Measurements from ENCODE around the gene ANKH. TPM values are rescaled to one million over a fixed set of nuclear protein-coding genes. Genes with fewer than 3 reads are reported as not detected.

The ANKH gene
- polyA plus RNA-seq, 1 experiment: 14.2 TPM

- Histone ChIP-seq H3K27me3 (ENCODE audit: control insufficient read depth, insufficient read depth, low read length) (no peaks in the 10 kb centered on the region), H3K9me3 (ENCODE audit: control insufficient read depth, insufficient read depth, low read length) (no peaks in the 10 kb centered on the region; the same call in 1 of the 2 replicates), H3K27ac (ENCODE audit: low read depth, low read length) (no peak overlapping the region), H3K4me3 (ENCODE audit: low read depth, low read length) (no peak overlapping the region)
- POLR2A ChIA-PET: interaction anchor here (0.7 kb wide), 1 partner anchor 12 kb away, joined by 3 read pairs; no protein-coding TSS in a partner anchor
- no peak for DNase-seq (ENCODE audit: low read depth, low spot score)
- CTCF ChIA-PET: interaction anchor here (1.4 to 3.0 kb wide), 5 partner anchors 18 to 306 kb away, joined by 4 to 15 read pairs (median 8); no protein-coding TSS in a partner anchor
- no peak for TF ChIP-seq CTCF (IDR thresholded peaks at IDR 0.05; ENCODE audit: low read depth, low read length)
These were observed 163.0 kb downstream of the ANKH start for GRCh38 chr5:14708551-14708950.

- H3K4me3 ChIP-seq (ENCODE audit: low read depth, low read length): no peak overlapping the region
- H3K27ac ChIP-seq (ENCODE audit: low read depth, low read length): no peak overlapping the region
- ChIA-PET POLR2A (interaction anchor here (0.7 kb wide), 1 partner anchor 12 kb away, joined by 3 read pairs; no protein-coding TSS in a partner anchor), CTCF (interaction anchor here (0.9 to 3.0 kb wide), 7 partner anchors 14 to 307 kb away, joined by 3 to 15 read pairs (median 4); no protein-coding TSS in a partner anchor)
- no peak for TF ChIP-seq CTCF (IDR thresholded peaks at IDR 0.05; ENCODE audit: low read depth, low read length)
- H3K27me3 ChIP-seq (ENCODE audit: control insufficient read depth, insufficient read depth, low read length): no peaks in the 10 kb centered on the region
- H3K9me3 ChIP-seq (ENCODE audit: control insufficient read depth, insufficient read depth, low read length): no peaks in the 10 kb centered on the region; the same call in 1 of the 2 replicates
- DNase-seq (ENCODE audit: low read depth, low spot score): no peak
These were observed 163.7 kb downstream of the ANKH start for GRCh38 chr5:14707811-14708390.

GRCh38 chr5:14706615-14707021 lies 165.0 kb downstream of the ANKH start:
- TF ChIP-seq CTCF (IDR thresholded peaks at IDR 0.05; ENCODE audit: low read depth, low read length): no peak
- H3K9me3 ChIP-seq (ENCODE audit: control insufficient read depth, insufficient read depth, low read length): no peaks in the 10 kb centered on the region
- no peak overlapping the region for H3K4me3 ChIP-seq (ENCODE audit: low read depth, low read length)
- ChIA-PET CTCF (interaction anchor here (0.9 to 3.0 kb wide), 4 partner anchors 12 to 308 kb away, joined by 3 to 15 read pairs (median 4); no protein-coding TSS in a partner anchor), POLR2A (no interaction called here)
- H3K27ac ChIP-seq (ENCODE audit: low read depth, low read length): peak overlapping the region; percentile 47
- no peaks in the 10 kb centered on the region for H3K27me3 ChIP-seq (ENCODE audit: control insufficient read depth, insufficient read depth, low read length)
- DNase-seq (ENCODE audit: low read depth, low spot score): no peak

- no peak for TF ChIP-seq CTCF (IDR thresholded peaks at IDR 0.05; ENCODE audit: low read depth, low read length)
- POLR2A ChIA-PET: no interaction called here
- Histone ChIP-seq H3K27me3 (ENCODE audit: control insufficient read depth, insufficient read depth, low read length) (no peaks in the 10 kb centered on the region), H3K27ac (ENCODE audit: low read depth, low read length) (no peak overlapping the region), H3K9me3 (ENCODE audit: control insufficient read depth, insufficient read depth, low read length) (no peaks in the 10 kb centered on the region), H3K4me3 (ENCODE audit: low read depth, low read length) (no peak overlapping the region)
- CTCF ChIA-PET: interaction anchor here (1.0 to 3.7 kb wide), 2 partner anchors 21 to 298 kb away, joined by 3 to 15 read pairs; no protein-coding TSS in a partner anchor
- no peak for DNase-seq (ENCODE audit: low read depth, low spot score)
These were observed 166.0 kb downstream of the ANKH start for GRCh38 chr5:14705556-14705955.

- CTCF ChIA-PET: interaction anchor here (0.6 to 3.7 kb wide), 6 partner anchors 23 to 313 kb away, joined by 3 to 15 read pairs (median 4); no protein-coding TSS in a partner anchor
- Histone ChIP-seq H3K9me3 (ENCODE audit: control insufficient read depth, insufficient read depth, low read length) (no peaks in the 10 kb centered on the region), H3K27me3 (ENCODE audit: control insufficient read depth, insufficient read depth, low read length) (no peaks in the 10 kb centered on the region), H3K27ac (ENCODE audit: low read depth, low read length) (peak overlapping the region; percentile 21), H3K4me3 (ENCODE audit: low read depth, low read length) (no peak overlapping the region)
- DNase-seq (ENCODE audit: low read depth, low spot score): no peak
- TF ChIP-seq CTCF (IDR thresholded peaks at IDR 0.05; ENCODE audit: low read depth, low read length): no peak
- POLR2A ChIA-PET: no interaction called here
These were observed 169.2 kb downstream of the ANKH start for GRCh38 chr5:14702238-14702839.
